ENCODE results near the gene VSNL1.
A peak's percentile ranks its signal among the peaks of the same experiment; 100 is the strongest.

The VSNL1 gene

GRCh38 chr2:17615728-17616351 lies 75.3 kb downstream of the VSNL1 start:
- DNase-seq, result no peak

- no peak for DNase-seq
These were observed 75.9 kb downstream of the VSNL1 start for GRCh38 chr2:17616405-17616804.

DNA sequence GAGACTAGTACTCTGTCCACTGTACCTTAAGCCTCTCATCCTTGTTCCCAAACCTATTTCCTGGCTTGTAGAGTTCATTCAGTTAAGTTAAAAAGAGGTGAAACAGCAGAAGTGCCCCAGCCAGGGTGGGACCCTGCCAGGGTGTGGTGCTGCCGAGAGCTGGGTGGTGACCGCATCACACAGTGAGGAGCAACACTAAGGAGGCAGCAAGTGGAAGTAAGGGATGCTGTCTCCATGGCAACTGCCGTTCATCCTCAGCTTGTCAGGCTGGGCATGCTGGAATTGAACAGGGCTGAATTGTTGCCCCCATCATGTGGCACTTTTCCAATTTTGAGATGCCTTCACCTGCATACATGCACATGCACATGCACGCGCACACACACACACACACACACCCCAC lies 77.0 kb downstream of the VSNL1 start:
- no peak for DNase-seq

GRCh38 chr2:17617955-17618354 lies 77.5 kb downstream of the VSNL1 start:
- DNase-seq, result no peak

DNA sequence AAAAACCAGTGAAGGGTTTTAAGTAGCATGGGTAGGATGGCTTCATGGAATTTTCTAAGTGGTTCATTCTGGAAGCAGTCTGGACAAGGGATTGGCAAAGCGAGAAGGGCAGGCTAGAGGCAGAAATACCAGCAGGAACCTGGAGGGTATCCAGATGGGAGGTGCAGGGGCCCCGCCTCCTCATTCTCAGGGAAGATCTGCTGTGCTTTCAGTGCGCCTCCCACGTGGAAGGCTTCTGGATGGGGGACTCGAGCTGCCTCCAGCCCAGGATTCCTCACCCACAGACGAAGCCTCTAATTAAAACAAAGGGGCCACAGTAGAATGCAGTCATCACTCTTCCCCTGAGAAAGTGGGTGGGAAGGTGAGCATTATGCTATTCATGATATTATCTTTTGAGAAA lies 79.8 kb downstream of the VSNL1 start:
- DNase-seq, result no peak

DNA sequence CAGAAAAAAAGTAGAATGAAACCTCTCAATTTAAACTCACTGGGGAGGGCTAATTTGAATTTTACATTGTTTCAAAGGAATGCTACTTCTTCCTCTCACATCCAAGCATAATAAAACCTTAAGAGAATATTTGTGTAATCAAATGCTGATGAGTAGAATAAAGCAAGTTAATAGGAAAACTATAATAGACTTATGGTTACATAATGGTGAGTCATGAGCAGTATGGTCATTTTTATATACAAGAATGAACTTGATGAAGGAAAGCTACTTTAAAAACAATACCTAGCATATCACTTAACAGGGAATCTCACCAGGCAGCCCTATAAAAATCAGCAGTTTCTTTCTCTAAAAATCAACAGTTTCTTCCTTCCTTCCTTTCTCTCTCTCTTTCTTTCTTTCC lies 80.3 kb downstream of the VSNL1 start:
- no peak for DNase-seq

- no peak for DNase-seq
These were observed 81.3 kb downstream of the VSNL1 start for GRCh38 chr2:17621781-17622180.

DNA sequence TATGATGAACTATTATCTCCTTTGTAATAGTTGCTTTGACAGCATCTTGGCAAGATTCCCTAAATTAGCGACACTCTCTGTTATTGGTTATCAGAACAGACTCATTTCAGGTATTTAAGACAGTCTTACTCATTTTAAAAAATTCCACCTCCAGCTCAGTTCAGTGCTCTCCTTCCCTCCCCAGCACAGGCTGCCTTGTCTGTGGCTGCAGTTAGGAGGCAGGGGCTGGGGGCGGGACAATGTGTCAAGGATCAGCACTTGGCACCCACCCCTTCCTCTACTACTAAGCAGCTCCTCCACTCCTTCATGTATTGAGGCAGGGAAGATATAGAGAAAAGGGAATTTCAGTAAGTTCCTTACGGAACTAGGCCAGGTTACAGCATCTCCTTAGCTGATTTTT lies 85.0 kb downstream of the VSNL1 start:
- no peak for DNase-seq

DNA sequence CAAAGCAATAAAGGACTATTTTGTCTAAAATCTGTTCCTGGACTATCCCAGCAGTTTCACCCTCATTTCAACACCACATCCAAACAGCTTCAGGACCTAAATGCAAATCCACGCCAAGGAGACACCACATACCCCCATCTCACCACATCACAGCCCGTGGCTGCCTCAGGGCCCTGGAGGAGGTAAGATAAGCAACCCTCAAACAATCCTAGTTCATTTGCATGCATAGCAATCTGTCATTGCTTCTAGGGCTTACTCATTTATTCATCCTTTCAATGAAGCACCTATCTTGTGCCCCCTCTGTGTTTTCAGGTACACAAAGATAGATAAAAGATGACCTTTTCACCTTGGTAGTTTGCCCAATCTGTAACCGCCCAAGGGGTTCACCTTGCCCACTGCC lies 86.5 kb downstream of the VSNL1 start:
- no peak for DNase-seq

DNA sequence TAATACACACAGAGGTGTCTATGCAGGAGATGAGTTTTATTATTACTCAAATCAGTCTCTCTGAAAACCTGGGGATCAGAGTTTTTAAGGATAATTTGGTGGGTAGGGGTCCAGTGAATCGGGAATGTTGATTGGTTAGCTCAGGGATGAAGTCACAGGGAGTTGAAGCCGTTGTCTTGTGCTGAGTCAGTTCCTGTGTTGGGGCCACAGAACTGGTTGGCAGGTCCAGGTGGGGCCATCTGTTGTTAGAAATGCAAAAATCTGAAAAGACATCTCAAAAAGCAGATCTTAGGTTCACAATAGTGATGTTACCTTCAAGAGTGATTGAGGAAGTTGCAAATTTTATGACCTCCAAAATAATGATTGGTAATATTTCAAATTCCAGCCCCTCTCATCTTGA lies 86.9 kb downstream of the VSNL1 start:
- DNase-seq, result no peak

DNA sequence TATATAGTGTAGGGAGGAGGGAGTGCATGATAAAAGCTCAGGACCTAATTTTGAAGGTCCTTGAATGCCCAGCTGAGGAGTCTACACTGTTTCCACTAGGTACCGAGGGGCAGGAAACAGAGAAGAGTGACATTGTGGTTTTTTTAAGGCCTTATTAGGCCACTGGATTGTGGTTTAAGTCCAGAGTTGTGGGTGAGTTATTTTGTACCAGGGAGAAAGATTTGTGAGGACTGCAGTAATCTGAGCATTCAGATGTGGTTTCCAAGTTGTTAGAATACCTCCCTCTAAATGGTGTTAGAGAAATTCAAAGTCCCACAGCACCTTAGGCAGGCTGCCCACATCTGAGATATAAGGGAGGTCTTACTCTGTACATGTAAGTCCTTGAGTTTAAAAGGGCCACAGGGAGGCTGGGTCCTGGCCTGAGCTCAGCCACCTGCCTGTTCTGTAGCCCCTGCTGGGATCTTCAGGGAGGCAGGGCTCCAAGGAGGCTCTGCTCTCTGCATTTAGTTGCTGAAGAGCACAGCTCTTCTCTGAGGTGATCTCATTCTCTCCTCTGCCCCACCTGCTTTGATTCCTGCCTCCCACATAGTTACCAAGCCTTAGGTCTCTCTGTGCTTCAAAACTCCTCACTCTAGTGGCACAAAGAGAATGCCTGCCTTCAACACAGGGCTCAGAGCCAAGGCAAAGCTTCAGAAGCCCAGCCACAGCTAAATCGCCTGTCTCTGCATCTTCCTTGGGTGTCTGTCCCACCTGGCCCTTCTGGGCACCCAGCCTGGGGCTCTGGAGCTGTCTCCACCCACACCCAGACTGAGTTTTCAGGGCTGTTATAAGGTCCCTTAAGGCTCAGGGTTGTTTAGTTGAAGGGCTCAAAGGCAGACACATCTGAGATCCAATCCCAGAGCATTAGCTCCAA lies 88.1 kb downstream of the VSNL1 start:
- no peak for DNase-seq

DNA sequence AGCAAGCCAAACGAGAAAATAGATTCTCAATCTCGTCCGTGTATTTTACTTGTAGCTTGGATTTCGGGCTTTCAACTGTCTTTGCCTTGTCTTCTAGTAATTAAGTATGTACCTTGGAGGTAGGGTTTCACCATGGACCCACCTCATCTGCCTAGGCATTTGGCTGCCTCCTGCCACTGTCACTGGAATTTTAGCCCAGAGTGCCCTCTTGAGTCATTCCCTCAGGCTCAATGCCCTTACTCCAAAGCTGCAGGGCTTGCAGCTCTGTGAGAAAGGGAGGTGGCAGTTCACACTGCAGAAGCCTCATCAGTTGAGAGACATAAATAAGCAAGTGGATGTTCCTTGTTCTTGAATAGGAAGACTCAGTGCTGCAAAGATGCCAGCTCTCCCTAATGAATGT lies 89.6 kb downstream of the VSNL1 start:
- no peak for DNase-seq

DNA sequence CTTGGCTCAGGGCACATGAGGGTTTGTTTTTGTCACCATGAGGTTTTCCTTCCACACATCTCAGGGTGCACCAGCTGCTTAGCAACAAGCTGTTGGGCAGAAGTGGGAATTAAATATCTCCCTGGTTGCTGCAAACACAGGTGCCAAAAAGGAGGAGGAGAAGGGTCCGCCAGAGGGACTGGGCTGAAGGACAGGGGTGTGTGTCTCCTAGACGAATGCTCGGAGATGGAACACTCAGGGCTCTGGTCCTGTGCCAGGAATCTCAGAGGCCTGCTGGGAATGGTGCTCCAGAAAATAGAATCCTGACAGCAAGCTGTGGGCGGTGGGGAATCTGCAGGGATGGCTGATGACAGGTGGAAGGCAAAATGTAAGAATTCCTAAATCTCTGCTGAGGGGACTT lies 94.5 kb downstream of the VSNL1 start:
- DNase-seq, result no peak

DNA sequence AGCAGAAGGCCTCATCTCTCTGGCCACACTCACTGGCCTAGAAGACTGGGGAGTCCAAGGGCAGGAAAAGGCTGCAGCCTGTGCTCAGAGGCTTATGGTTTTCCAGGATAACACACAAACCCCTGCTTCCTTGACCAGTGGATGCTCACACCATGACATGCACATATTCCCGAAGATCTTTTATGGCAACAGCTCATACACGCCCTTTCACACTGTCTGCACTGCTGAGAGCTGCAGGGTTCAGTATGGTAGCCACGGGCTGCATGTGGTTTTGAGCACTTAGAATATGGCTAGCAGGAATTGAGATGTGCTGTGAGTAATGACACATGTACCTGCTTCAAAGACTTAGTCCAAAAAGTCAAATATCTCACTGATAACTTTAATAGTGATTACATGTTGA lies 95.8 kb downstream of the VSNL1 start:
- DNase-seq, result no peak

GRCh38 chr2:17637131-17637906 lies 96.8 kb downstream of the VSNL1 start:
- no peak for DNase-seq

DNA sequence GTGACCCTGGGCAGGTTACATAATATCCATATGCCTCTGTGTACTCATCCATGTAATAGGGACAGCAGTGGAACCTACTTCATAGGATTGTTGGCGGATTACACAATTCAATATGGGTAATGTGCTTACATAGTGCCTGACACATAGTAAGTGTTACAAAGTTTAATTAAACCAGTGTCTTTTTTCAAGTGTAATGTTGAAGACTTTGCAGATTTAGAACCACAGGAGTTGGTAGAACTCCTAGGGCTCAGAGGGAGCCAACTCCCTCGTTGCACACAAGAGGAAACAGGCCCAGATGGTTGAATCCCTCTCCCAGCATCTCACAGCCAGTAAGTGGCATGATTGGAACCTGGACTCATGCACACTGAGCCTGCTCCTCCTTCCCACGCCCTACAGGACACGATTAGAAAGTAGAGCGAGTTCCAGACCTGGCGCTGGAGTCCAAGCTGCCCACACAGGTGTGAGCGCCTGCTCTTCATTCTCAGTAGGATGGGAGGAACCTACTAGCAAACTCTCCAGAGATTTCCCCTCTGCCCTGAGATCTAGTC lies 97.8 kb downstream of the VSNL1 start:
- DNase-seq, result no peak

- DNase-seq, result no peak
These were observed 99.9 kb downstream of the VSNL1 start for GRCh38 chr2:17640406-17640805.

GRCh38 chr2:17643031-17643615 lies 102.6 kb downstream of the VSNL1 start:
- DNase-seq, result no peak

- DNase-seq, result no peak
These were observed 104.7 kb downstream of the VSNL1 start for GRCh38 chr2:17644997-17645720.

DNA sequence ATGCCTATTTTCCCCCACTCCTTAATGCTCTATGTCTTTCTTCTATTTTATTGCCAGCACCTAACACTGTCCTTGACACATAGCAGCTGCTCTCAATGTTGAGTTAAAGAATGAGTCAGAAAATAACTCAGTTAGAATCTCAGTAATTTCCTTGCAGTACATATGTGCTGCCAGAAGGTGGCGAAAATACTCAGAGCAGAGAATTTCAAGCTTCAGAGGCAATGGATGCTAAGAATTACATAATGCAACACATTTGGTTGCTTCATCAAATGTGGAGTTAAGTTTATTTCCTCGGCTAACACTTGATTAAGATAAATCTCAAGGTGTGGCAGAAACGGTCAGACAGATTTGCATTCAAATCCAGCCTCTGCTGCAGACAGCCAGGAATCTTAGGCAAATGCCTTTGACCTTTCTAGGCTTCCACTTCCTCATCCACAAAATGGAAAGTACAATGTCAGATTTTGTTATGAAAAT lies 105.6 kb downstream of the VSNL1 start:
- DNase-seq, result peak; percentile 34

DNA sequence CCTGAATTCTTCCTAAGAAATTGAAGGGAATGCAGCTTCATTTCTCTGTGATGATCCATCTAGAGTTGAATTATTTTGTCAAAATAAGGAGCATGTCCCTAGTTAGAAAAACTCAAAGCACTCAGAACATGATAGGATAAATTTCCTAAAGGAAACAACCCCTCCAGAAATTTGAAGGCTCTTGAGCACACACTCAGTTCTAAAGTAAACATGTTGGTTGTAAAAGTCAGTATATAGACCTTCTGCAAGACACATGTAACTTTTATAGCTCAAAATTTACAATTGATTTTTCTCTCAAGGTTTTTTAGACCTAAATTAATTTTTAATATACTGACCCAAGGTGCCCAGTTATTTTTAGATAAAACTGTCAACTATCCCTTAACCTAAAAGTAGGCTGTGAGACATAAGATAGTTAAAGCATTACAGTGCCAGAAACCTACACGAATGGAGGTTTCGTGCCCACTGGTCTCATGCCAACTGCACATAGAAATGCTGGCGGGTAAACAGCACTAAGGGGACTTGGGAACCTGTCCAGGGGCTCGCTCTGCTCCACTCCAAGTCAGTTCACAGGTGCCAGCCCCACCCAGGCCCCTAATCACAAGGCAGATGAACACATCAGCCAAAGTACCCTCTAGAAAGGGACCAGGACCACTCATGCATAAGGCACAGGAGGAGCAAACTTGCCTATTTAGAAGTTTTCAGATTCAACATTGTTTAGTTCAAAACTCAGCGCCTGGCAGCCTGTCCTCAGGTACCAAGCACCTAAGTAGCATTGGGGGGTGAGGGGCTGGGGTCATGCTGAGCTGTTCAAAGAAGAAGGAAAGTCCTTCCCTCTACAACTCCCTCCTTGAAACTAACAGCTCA lies 106.6 kb downstream of the VSNL1 start:
- no peak for DNase-seq

All from activated CD8-positive, alpha-beta memory T cell treated with anti-CD3 and anti-CD28 coated beads, Interleukin-2, amount 50 U/mL, for 4 hours (primary cell).